Right lobe of liver (tissue), 4 donors: ENCODE data around the gene RAB1A.
"Not testable (repeated sequence)": the region's sequence is repeated elsewhere in the genome, so short reads cannot be mapped to it uniquely, and the experiment has no call there.

ENCODE experiments used
- POLR2A ChIP-seq: fragments of 450-650 bp; IDR thresholded peaks from one replicate; pipeline ENCODE4 v1.6.1; 2017; ENCODE audit warnings: antibody characterized with exemption, mild to moderate bottlenecking
- TF ChIP-seq, protein P1 (sequence below), 4 donors: fragments of 200-600 bp in 3 of 4; fragments of 450-650 bp in 1 of 4; IDR thresholded peaks; one replicate each; pipeline versions ENCODE4 v1.5.1 to v1.8.0; 2016 to 2022; ENCODE audit warnings: antibody characterized with exemption in 4 of 4, mild to moderate bottlenecking in 2 of 4
- donor health status: DM: no; HTN: no; CAD: no.
- donor health status: DM: no; HTN: no; CAD: no.
- donor health status: DM: no; HTN: yes; CAD: no.

DNA sequence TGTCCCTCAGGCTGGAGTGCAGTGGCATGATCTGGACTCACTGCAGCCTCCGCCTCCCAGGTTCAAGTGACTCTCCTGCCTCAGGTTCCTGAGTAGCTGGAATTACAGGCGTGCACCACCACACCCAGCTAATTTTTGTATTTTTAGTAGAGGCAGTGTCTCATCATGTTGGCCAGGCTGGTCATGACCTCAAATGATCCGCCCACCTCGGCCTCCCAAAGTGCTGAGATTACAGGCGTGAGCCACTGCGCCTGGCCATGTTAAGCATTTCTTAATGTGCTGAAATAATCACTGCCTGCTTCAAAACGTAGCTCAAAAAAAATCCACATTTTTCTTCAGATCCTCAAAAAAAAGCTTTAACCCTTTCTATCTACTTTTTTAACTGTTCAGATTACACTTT is 4.4 kb downstream of the RAB1A start:
- TF ChIP-seq, protein P1, sequence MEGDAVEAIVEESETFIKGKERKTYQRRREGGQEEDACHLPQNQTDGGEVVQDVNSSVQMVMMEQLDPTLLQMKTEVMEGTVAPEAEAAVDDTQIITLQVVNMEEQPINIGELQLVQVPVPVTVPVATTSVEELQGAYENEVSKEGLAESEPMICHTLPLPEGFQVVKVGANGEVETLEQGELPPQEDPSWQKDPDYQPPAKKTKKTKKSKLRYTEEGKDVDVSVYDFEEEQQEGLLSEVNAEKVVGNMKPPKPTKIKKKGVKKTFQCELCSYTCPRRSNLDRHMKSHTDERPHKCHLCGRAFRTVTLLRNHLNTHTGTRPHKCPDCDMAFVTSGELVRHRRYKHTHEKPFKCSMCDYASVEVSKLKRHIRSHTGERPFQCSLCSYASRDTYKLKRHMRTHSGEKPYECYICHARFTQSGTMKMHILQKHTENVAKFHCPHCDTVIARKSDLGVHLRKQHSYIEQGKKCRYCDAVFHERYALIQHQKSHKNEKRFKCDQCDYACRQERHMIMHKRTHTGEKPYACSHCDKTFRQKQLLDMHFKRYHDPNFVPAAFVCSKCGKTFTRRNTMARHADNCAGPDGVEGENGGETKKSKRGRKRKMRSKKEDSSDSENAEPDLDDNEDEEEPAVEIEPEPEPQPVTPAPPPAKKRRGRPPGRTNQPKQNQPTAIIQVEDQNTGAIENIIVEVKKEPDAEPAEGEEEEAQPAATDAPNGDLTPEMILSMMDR (IDR thresholded peaks at IDR 0.05), result not testable (repeated sequence)
- not testable (repeated sequence) for TF ChIP-seq POLR2A
